GM12872 (cell line): Measurements from ENCODE around the gene ITLN2.

Experiments used
- CTCF ChIP-seq: IDR thresholded peaks from 3 replicates; pipeline ENCODE4 v1.5.1; 2011; ENCODE audit warnings: low read depth, mild to moderate bottlenecking, low read length, moderate library complexity; ENCODE audit not compliant: insufficient read depth

ITLN2 gene

GRCh38 chr1:160924791-160925651 is 29.6 kb downstream of the ITLN2 start:
- TF ChIP-seq CTCF: no peak

GRCh38 chr1:160916666-160917065 is 37.9 kb downstream of the ITLN2 start:
- no peak for TF ChIP-seq CTCF

GRCh38 chr1:160911925-160912324 is 42.7 kb downstream of the ITLN2 start:
- TF ChIP-seq CTCF: no peak

- no peak for TF ChIP-seq CTCF
Observed at GRCh38 chr1:160911441-160911840, 43.2 kb downstream of the ITLN2 start.

GRCh38 chr1:160910170-160910750 is 44.3 kb downstream of the ITLN2 start:
- no peak for TF ChIP-seq CTCF

- no peak for TF ChIP-seq CTCF
Observed at GRCh38 chr1:160907976-160908375, 46.6 kb downstream of the ITLN2 start.

GRCh38 chr1:160905617-160905989 is 49.0 kb downstream of the ITLN2 start:
- TF ChIP-seq CTCF: no peak
